Activated CD4-positive, alpha-beta memory T cell treated with anti-CD3 and anti-CD28 coated beads for 36 hours (primary cell): ENCODE data around the gene NFATC1. TPM values are rescaled to one million over a fixed set of nuclear protein-coding genes. Genes with fewer than 3 reads are reported as not detected.

Experiments used
- CTCF ChIA-PET: fragments of 350-600 bp; sonication (Branson Sonifier 250); formaldehyde crosslinking; loops from one replicate; lab custom pipeline; 2021; ENCODE audit warnings: antibody characterized with exemption, inconsistent platforms; lab: Charles Lee
- POLR2A ChIA-PET: fragments of 350-600 bp; sonication (Branson Sonifier 250); formaldehyde crosslinking; loops from one replicate; lab custom pipeline; 2021; ENCODE audit warnings: antibody characterized with exemption; lab: Charles Lee
- DNase-seq: peaks from one replicate; pipeline ENCODE4 v3.0.0-alpha.2; 2020
- H3K27ac Mint-ChIP-seq: one replicate; pipeline ENCODE4 v1.8.0; 2021; ENCODE audit warnings: mixed read lengths
- H3K27me3 Mint-ChIP-seq: one replicate; pipeline ENCODE4 v1.8.0; 2021; ENCODE audit warnings: mixed read lengths
- H3K36me3 Mint-ChIP-seq: one replicate; pipeline ENCODE4 v1.8.0; 2021; ENCODE audit warnings: mixed read lengths
- H3K4me1 Mint-ChIP-seq: one replicate; pipeline ENCODE4 v1.8.0; 2021; ENCODE audit warnings: low read depth, mixed read lengths
- H3K4me3 Mint-ChIP-seq: one replicate; pipeline ENCODE4 v1.8.0; 2021; ENCODE audit warnings: mild to moderate bottlenecking, mixed read lengths
- H3K9me3 Mint-ChIP-seq: one replicate; pipeline ENCODE4 v1.8.0; 2021; ENCODE audit warnings: mixed read lengths
- intact Hi-C: fragments of 100-400 bp; cut with micrococcal nuclease; formaldehyde crosslinking; loops from one replicate; pipeline ENCODE4 v1.15.1; 2023
- total RNA-seq, 2 experiments: library from RNA; stranded (reverse); gene quantifications; one replicate each; pipeline ENCODE4 v1.2.3, GENCODE V29; 2021

Gene NFATC1
- total RNA-seq, 2 experiments from 2014 or later: 83.7 to 85.4 TPM

DNA sequence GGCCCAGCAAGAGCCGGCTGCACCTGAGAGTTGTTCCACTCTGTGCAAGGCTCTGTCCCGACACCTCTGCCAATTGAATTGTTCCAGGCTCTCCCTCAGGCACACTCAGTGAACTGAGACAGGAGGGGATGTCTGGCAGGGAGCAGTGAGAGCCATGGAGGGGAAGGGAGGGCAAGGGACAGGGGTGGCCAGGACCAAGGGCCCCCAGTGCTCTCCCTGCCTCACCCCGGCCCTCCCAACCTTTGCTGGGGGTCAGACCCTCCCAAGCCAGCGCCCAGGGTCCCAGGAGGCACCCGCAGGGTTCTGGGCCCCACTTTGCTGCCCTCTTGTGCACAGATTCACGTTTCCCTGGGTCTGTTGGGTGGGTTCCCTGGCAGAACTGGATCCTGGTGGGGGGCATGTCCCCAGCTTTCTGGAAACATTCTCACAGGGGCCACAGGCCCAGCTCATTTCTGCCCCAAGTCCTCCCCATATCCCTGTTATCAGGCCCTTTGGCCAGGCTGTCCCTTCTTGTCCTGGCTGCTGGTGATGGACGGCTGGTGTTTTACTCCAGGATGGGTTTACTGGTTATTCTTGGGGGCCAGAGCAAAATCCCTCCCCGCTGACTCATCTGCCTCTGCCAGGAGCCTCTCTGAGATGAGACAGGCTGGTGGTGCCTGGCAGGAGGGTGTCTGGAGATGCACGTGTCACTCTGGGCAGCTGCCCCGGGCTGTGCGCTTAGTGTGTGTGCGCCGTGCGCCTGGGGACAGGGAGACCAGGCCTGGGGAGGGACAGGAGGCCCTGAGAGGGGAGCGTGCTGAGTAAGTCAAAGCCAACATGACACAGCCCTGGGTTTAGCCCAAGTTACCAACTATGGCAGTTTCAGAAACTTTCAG, 147.4 kb downstream of the NFATC1 start:
- Mint-ChIP-seq H3K4me3 (no peak overlapping the region), H3K27ac (no peak overlapping the region)
- no peak for DNase-seq

GRCh38 chr18:79543861-79544385, 148.2 kb downstream of the NFATC1 start:
- Mint-ChIP-seq H3K9me3 (no peaks in the 10 kb centered on the region), H3K4me1 (no peaks in the 10 kb centered on the region), H3K27ac (no peak overlapping the region), H3K36me3 (no peaks in the 10 kb centered on the region), H3K27me3 (no peaks in the 10 kb centered on the region), H3K4me3 (no peak overlapping the region)
- intact Hi-C loops: no loop called here
- POLR2A ChIA-PET: no interaction called here
- CTCF ChIA-PET: no interaction called here
- no peak for DNase-seq

More for the DNA sequence above, 147.4 kb downstream of the NFATC1 start:
- Mint-ChIP-seq H3K9me3 (no peaks in the 10 kb centered on the region), H3K4me1 (no peaks in the 10 kb centered on the region), H3K36me3 (no peaks in the 10 kb centered on the region), H3K27me3 (no peaks in the 10 kb centered on the region)
- POLR2A ChIA-PET: no interaction called here
- CTCF ChIA-PET: no interaction called here
- intact Hi-C loops: no loop called here

DNA sequence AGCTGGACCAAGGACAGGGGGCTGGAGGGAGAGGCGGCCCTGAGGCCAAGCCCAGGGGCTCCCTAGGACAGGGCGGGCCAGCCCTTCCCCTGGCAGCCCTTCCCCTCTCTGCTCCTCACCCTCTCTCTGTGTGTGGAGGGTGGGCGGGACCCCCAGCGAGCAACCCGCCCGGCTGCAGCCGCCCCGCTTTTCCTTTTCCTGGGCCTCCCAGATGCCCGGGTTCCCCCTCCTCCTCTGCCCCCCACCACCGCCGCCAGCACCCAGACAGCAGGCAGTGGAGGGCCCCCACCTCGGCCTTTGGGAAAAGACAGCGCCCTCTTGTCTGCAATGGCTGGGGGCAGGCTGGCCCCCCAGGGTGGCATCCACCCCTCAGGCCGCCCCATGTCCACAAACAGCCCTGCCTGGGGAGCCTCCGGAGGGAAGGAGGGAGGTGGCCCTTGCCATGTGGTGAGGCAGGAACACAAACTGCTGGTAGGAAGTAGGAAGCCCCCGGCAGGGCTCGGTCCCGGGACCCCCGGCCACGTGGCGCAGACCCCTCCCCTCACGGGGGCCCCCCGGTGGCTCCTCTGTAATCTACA, 148.7 kb downstream of the NFATC1 start:
- Mint-ChIP-seq H3K27ac (no peak overlapping the region), H3K4me1 (no peaks in the 10 kb centered on the region), H3K9me3 (no peaks in the 10 kb centered on the region), H3K27me3 (no peaks in the 10 kb centered on the region), H3K4me3 (no peak overlapping the region), H3K36me3 (no peaks in the 10 kb centered on the region)
- intact Hi-C loops: no loop called here
- DNase-seq: no peak
- POLR2A ChIA-PET: no interaction called here
- CTCF ChIA-PET: no interaction called here

GRCh38 chr18:79545255-79545654, 149.5 kb downstream of the NFATC1 start:
- Mint-ChIP-seq H3K4me3 (no peak overlapping the region), H3K27ac (no peak overlapping the region), H3K4me1 (no peaks in the 10 kb centered on the region), H3K36me3 (no peaks in the 10 kb centered on the region), H3K9me3 (no peaks in the 10 kb centered on the region), H3K27me3 (no peaks in the 10 kb centered on the region)
- DNase-seq: no peak
- intact Hi-C loops: no loop called here
- ChIA-PET POLR2A (no interaction called here), CTCF (no interaction called here)

DNA sequence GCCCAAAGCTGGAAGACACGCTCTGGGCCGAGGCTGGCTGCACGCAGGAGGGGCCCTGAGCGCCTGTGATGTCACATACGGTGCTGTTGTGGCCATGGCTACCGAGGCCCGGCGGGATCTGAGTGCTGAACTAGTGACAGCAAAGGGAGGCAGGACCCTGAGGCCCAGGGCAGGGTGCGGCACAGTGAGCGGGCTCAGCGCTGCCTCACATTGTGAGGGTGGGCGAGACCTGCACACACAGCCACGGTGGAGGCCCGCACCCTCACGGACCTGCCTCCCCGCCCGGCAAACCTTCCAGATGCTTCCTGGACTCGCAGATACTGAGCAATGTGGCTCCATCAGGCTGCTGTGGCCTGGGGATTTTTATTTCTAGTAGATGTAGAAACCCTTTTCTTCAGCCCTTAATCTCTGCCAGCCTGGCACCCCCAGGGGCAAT, 150.0 kb downstream of the NFATC1 start:
- intact Hi-C loops: no loop called here
- no peak for DNase-seq
- Mint-ChIP-seq H3K36me3 (no peaks in the 10 kb centered on the region), H3K27ac (no peak overlapping the region), H3K4me3 (no peak overlapping the region), H3K4me1 (no peaks in the 10 kb centered on the region), H3K9me3 (no peaks in the 10 kb centered on the region), H3K27me3 (no peaks in the 10 kb centered on the region)
- ChIA-PET POLR2A (no interaction called here), CTCF (no interaction called here)

DNA sequence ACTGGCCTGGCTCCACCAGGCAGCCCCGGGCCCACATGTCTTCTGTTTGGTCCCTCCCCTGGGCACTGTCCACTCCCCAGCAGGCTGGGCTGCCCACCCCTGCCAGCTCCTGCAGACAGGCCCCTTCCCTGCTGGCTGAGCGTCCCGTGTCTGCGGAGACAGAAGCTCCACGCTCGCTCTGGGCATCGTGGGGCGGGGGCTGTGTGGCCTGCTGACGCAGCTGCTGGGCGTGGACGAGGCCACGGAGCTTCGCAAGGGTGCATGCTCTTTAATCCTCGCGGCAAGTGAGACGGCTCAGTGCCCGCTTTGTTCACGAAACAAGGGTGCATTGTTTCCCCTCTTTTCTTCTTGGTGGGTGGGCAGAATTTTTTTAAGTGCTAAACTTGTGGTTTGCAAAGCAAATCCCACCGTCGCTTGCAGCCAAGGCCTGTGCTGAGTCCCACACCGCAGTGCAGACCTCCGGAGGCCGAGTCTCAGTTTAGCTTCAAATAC, 151.1 kb downstream of the NFATC1 start:
- Mint-ChIP-seq H3K36me3 (no peaks in the 10 kb centered on the region), H3K9me3 (no peaks in the 10 kb centered on the region), H3K27me3 (no peaks in the 10 kb centered on the region), H3K4me1 (no peaks in the 10 kb centered on the region), H3K27ac (no peak overlapping the region), H3K4me3 (no peak overlapping the region)
- no peak for DNase-seq
- ChIA-PET CTCF (interaction anchor here (0.9 kb wide), 1 partner anchor 97 kb away, joined by 3 read pairs; no protein-coding TSS in a partner anchor), POLR2A (no interaction called here)
- intact Hi-C loops: no loop called here

DNA sequence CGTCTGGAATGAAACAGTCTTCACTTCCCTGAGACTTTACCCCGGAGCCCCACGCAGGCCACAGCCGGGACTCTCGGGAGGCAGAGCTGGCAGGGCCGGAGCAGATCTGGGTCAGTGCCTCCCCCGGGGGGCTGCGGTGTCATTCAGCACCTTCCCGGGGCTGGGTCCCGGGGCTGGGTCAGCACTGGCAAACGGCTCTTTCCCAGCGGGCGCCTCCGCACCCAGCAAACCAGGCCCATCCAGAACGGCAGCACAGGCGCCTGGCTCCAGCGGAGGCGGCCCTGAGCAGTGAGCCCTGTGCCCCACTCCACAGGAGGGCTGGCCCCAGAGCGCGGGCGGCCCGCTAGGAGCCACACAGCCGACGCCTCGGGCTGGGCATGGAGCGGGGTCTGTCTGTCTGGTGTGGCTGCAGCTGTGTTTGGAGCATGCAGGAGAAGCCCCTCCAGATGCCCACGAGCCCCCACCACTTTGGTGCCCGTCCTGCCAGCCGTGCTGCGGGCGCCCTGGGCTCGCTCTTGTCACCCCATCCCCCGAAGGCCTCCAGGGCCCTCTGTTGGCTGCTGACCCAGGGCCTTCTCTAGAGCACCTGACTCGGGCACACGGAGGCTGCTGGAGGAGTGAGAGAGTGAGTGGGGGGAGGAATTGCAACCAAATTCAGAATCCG, 151.8 kb downstream of the NFATC1 start:
- no peak for DNase-seq
- H3K4me3 Mint-ChIP-seq: no peak overlapping the region
- no peaks in the 10 kb centered on the region for H3K9me3 Mint-ChIP-seq
- no peaks in the 10 kb centered on the region for H3K27me3 Mint-ChIP-seq
- CTCF ChIA-PET: interaction anchor here (0.9 kb wide), 1 partner anchor 96 kb away, joined by 3 read pairs; no protein-coding TSS in a partner anchor
- intact Hi-C loops: no loop called here
- POLR2A ChIA-PET: no interaction called here
- H3K27ac Mint-ChIP-seq: no peak overlapping the region
- H3K4me1 Mint-ChIP-seq: no peaks in the 10 kb centered on the region
- no peaks in the 10 kb centered on the region for H3K36me3 Mint-ChIP-seq

- CTCF ChIA-PET: no interaction called here
- Mint-ChIP-seq H3K27me3 (no peaks in the 10 kb centered on the region), H3K27ac (no peak overlapping the region), H3K4me1 (no peaks in the 10 kb centered on the region), H3K4me3 (no peak overlapping the region), H3K9me3 (no peaks in the 10 kb centered on the region), H3K36me3 (no peaks in the 10 kb centered on the region)
- POLR2A ChIA-PET: no interaction called here
- no peak for DNase-seq
- intact Hi-C loops: no loop called here
Observed at GRCh38 chr18:79548077-79548450, 152.3 kb downstream of the NFATC1 start.

- no peak for DNase-seq
- ChIA-PET POLR2A (no interaction called here), CTCF (no interaction called here)
- Mint-ChIP-seq H3K4me1 (no peaks in the 10 kb centered on the region), H3K9me3 (no peaks in the 10 kb centered on the region), H3K27ac (no peak overlapping the region), H3K4me3 (no peak overlapping the region), H3K27me3 (no peaks in the 10 kb centered on the region), H3K36me3 (no peaks in the 10 kb centered on the region)
- intact Hi-C loops: no loop called here
Observed at GRCh38 chr18:79548621-79548985, 152.9 kb downstream of the NFATC1 start.

- no peaks in the 10 kb centered on the region for H3K4me1 Mint-ChIP-seq
- POLR2A ChIA-PET: no interaction called here
- no peak overlapping the region for H3K4me3 Mint-ChIP-seq
- H3K36me3 Mint-ChIP-seq: no peaks in the 10 kb centered on the region
- no peak overlapping the region for H3K27ac Mint-ChIP-seq
- H3K27me3 Mint-ChIP-seq: no peaks in the 10 kb centered on the region
- no peaks in the 10 kb centered on the region for H3K9me3 Mint-ChIP-seq
- CTCF ChIA-PET: no interaction called here
- intact Hi-C loops: no loop called here
- no peak for DNase-seq
Observed at GRCh38 chr18:79548986-79549637, 153.4 kb downstream of the NFATC1 start.

GRCh38 chr18:79549638-79550000, 153.9 kb downstream of the NFATC1 start:
- H3K4me1 Mint-ChIP-seq: no peaks in the 10 kb centered on the region
- POLR2A ChIA-PET: no interaction called here

DNA sequence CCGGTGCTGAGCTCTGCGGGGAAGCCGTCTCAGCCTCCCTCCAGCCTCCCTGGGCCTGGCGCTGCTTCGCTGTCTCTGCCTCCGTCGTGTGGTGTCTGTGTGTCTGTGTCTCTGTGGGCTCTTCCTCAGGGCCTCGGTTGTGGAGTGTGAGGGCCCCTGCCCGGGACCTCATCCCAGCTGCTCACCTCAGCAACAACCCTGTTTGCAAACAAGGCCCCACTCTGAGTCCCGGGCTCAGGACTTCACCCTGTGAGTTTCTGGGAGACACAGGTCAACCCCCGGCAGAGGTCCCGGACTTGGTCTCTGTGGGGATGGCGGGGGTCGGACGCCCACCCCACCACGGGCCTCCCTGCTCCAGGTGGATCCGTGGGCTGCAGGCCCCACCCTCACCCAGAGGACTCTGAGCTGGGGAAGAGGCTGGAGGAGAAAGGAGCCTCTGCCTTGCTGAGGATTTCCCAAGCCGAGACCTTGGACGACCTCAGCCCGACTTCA, 156.5 kb downstream of the NFATC1 start:
- Mint-ChIP-seq H3K27ac (no peak overlapping the region), H3K4me1 (no peaks in the 10 kb centered on the region), H3K9me3 (no peaks in the 10 kb centered on the region), H3K36me3 (no peaks in the 10 kb centered on the region), H3K27me3 (no peaks in the 10 kb centered on the region), H3K4me3 (no peak overlapping the region)
- POLR2A ChIA-PET: no interaction called here
- CTCF ChIA-PET: no interaction called here
- DNase-seq: no peak
- intact Hi-C loops: no loop called here

More at GRCh38 chr18:79549638-79550000, 153.9 kb downstream of the NFATC1 start:
- no peaks in the 10 kb centered on the region for H3K9me3 Mint-ChIP-seq
- CTCF ChIA-PET: no interaction called here
- H3K27me3 Mint-ChIP-seq: no peaks in the 10 kb centered on the region
- no peaks in the 10 kb centered on the region for H3K36me3 Mint-ChIP-seq
- DNase-seq: no peak
- intact Hi-C loops: no loop called here
- H3K27ac Mint-ChIP-seq: no peak overlapping the region
- H3K4me3 Mint-ChIP-seq: no peak overlapping the region
